ENCODE results near the gene CD99.
"Not testable (repeated sequence)": the region's sequence is repeated elsewhere in the genome, so short reads cannot be mapped to it uniquely, and the experiment has no call there.

Gene CD99

DNA sequence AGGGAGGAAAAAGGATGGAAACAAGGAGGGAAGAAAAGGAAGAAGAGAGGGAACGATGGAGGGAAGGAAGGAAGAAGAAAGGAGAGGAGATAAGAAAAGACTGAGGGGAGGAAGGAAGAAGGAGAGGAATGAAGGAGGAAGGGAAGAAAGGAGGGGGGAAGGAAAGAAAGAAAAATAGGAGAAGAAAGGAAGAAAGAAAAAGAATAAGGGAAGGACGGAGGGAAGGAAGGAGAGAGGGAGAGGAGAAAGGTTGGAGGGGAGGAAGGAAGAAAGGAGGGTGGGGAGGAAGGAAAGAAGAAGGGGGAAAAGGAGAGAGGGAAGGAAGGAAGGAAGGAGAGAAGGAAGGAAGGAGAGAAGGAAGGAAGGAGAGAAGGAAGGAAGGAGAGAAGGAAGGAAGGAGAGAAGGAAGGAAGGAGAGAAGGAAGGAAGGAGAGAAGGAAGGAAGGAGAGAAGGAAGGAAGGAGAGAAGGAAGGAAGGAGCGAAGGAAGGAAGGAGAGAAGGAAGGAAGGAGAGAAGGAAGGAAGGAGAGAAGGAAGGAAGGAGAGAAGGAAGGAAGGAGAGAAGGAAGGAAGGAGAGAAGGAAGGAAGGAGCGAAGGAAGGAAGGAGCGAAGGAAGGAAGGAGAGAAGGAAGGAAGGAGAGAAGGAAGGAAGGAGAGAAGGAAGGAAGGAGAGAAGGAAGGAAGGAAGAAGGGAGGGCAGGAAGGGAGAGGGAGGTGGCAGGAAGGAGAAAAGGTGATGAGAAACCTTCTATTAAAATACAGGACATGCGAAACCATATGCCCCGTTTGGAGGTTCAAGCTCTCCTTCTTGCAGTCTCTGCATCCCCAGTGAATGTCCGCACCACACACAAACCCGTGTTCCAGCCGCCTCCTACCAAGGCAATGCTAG, 82.3 kb downstream of the CD99 start:
- not testable (repeated sequence) for DNase-seq (ENCODE audit: low read depth in 2 of 2)

DNA sequence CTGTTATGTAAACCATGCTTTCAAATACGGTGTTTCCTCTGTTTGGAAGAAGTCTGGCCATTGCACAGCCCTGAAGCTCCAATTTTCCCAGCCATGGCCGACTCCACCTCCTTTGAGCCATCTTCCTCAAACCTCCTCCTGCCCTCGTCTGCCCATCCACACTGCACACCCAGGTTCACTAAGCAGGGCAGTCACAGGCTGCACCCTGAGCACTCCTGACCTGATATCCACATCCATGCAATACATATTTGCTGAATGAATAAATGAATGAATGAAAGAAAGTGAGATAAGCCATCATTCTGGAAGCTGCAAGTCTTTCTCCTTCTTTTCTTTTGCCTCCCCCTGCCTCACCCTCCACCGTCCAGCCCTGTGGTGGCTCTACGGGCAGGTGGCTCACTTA, 83.0 kb downstream of the CD99 start:
- no peak for DNase-seq (ENCODE audit: low read depth in 2 of 2)

- no peak for DNase-seq (ENCODE audit: low read depth in 2 of 2)
These were observed 83.7 kb downstream of the CD99 start for GRCh38 chrX:2774776-2775175.

DNA sequence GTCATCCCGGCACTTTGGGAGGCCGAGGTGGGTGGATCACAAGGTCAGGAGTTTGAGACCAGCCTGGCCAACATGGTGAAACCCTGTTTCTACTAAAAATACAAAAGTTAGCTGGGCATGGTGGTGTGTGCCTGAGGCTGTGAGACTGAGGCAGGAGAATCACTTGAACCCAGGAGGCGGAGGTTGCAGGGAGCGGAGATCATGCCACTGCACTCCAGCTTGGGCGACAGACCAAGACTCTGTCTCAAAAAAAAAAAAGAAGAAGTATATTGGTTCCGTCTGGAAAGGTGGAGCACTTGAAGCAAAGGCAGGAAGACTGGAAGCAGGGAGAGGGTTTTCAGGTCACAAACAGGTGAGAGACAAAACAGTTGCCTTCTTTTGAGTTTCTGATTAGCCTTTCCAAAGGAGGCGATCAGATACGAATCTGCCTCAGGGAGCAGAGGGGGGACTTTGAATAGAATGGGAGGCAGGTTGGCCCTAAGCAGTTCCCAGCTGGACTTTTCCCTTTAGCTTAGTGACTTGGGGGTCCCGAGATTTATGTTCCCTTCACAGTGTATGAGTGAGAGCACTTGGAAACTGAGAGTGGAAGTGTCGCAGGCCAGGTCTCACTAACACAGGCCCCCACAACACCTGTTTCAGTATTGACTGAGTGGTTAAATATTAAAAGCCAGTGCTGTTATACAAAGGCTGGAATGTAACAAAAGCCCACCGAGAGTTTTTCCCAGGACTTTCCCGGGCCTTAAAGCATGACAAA, 89.6 kb downstream of the CD99 start:
- DNase-seq (ENCODE audit: low read depth in 2 of 2) = not testable (repeated sequence)

GRCh38 chrX:2781226-2781571, 90.1 kb downstream of the CD99 start:
- DNase-seq (ENCODE audit: low read depth in 2 of 2) = no peak

DNA sequence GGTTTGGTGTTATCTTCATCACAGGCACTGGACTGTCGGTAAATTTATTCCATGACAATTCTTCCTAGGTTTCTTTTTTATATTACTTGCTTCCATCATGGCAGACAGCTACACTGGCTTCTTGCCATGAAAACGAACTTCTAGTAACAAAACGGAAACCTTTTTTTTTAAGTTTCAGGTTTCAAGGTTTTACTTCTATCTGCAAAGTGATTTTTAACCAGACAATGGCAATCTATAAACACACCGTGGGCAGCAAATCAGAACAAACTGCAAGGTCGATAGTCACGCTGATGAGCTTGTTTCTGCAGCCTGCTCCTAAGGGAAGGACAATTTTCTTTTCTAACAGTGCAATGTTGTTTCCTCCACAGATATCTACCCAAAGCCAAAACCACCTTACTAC, 90.6 kb downstream of the CD99 start:
- no peak for DNase-seq (ENCODE audit: low read depth in 2 of 2)

DNA sequence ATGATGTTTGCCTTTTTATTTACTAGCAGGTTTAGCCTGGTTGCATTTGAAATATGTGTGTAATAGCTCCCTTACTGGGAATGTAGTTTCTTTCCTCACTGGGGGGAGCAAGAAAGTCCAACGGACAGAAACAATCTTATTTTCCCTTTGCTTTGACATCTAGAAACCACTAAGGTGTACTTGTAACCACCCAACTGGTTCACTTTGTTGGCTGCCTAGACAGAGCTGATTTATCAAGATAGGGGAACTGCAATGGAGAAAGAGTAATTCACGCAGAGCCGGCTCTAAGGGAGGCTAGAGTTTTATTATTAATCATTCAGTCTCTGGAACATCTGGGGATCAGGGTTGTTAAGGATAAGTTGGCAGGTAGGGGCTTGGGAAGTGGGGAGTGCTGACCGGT, 91.1 kb downstream of the CD99 start:
- DNase-seq (ENCODE audit: low read depth in 2 of 2) = no peak

- no peak for DNase-seq (ENCODE audit: low read depth in 2 of 2)
These were observed 91.7 kb downstream of the CD99 start for GRCh38 chrX:2782778-2783177.

- no peak for DNase-seq (ENCODE audit: low read depth in 2 of 2)
These were observed 92.9 kb downstream of the CD99 start for GRCh38 chrX:2784026-2784425.

GRCh38 chrX:2785538-2785937, 94.4 kb downstream of the CD99 start:
- no peak for DNase-seq (ENCODE audit: low read depth in 2 of 2)

- no peak for DNase-seq (ENCODE audit: low read depth in 2 of 2)
These were observed 97.9 kb downstream of the CD99 start for GRCh38 chrX:2788980-2789379.

GRCh38 chrX:2789569-2789968, 98.5 kb downstream of the CD99 start:
- DNase-seq (ENCODE audit: low read depth in 2 of 2) = no peak

All from stimulated activated CD8-positive, alpha-beta memory T cell treated with anti-CD3 and anti-CD28 coated beads, Interleukin-2, amount 100 ng/mL, for 48 hours (primary cell).